PC-3 (cell line): ENCODE measurements around the gene AGFG1. TPM values are rescaled to one million over a fixed set of nuclear protein-coding genes. Genes with fewer than 3 reads are reported as not detected.

Experiments used
- ATAC-seq: fragments of 200-7000 bp; cut with Tn5 transposase; 2 replicates; pipeline ENCODE4 v1.9.1; 2020; ENCODE audit warnings: mild to moderate bottlenecking, moderate library complexity
- BruUV-seq: library from RNA; stranded (reverse); fragments of 400-500 nt; replicated peaks from 2 replicates; lab custom pipeline; 2021; lab: Mats Ljungman, UMichigan
- CTCF ChIA-PET: fragments of 300-600 bp; sonication (Branson Sonifier 250); formaldehyde crosslinking; loops from one replicate; lab custom pipeline; 2022; ENCODE audit warnings: antibody characterized with exemption; lab: Charles Lee
- POLR2A ChIA-PET: fragments of 300-600 bp; sonication (Branson Sonifier 250); formaldehyde crosslinking; loops from one replicate; lab custom pipeline; 2022; ENCODE audit warnings: antibody characterized with exemption; ENCODE audit not compliant: unreplicated experiment; lab: Charles Lee
- DNase-seq: peaks from one replicate; pipeline ENCODE4 v3.0.0-alpha.2; 2015
- H2AFZ ChIP-seq: fragments of 300-600 bp; sonication (generic); 2 replicates; pipeline ENCODE4 v1.6.0; 2016; ENCODE audit warnings: antibody characterized with exemption, low read length
- H3F3A ChIP-seq: fragments of 300-600 bp; sonication (generic); one replicate; pipeline ENCODE4 v1.6.0; 2017; ENCODE audit warnings: antibody characterized with exemption, low read length, control low read depth, mild to moderate bottlenecking; ENCODE audit not compliant: unreplicated experiment
- H3K27ac ChIP-seq: fragments of 300-600 bp; sonication (generic); 2 replicates; pipeline ENCODE4 v1.5.1; 2016; ENCODE audit warnings: mild to moderate bottlenecking, low read length
- H3K27me3 ChIP-seq: fragments of 300-600 bp; sonication (generic); 2 replicates; pipeline ENCODE4 v1.6.1; 2016; ENCODE audit warnings: low read length, mixed read lengths
- H3K36me3 ChIP-seq: fragments of 300-600 bp; sonication (generic); 2 replicates; pipeline ENCODE4 v1.6.1; 2016; ENCODE audit warnings: low read depth, mixed run types, low read length, mixed read lengths
- H3K4me1 ChIP-seq: fragments of 300-600 bp; sonication (generic); 2 replicates; pipeline ENCODE4 v1.5.1; 2016; ENCODE audit warnings: low read length; ENCODE audit not compliant: insufficient read depth
- H3K4me2 ChIP-seq: fragments of 300-600 bp; sonication (generic); 2 replicates; pipeline ENCODE4 v1.6.0; 2016; ENCODE audit warnings: low read length
- H3K4me3 ChIP-seq: fragments of 300-600 bp; sonication (generic); 2 replicates; pipeline ENCODE4 v1.5.1; 2016; ENCODE audit warnings: mild to moderate bottlenecking, low read length, mixed read lengths
- H3K79me2 ChIP-seq: fragments of 300-600 bp; sonication (generic); 2 replicates; pipeline ENCODE4 v1.6.1; 2017; ENCODE audit warnings: low read length, mixed read lengths
- H3K9ac ChIP-seq: fragments of 300-600 bp; sonication (generic); 2 replicates; pipeline ENCODE4 v1.6.0; 2016; ENCODE audit warnings: mild to moderate bottlenecking, low read length
- H3K9me2 ChIP-seq: fragments of 300-600 bp; sonication (generic); replicated peaks from 2 replicates; pipeline ENCODE4 v1.6.1; 2016; ENCODE audit warnings: mixed run types, low read length, mixed read lengths
- H3K9me3 ChIP-seq: fragments of 300-600 bp; sonication (generic); 2 replicates; pipeline ENCODE4 v1.6.1; 2016; ENCODE audit warnings: low read length, mixed read lengths
- H4K20me1 ChIP-seq: fragments of 300-600 bp; sonication (generic); 2 replicates; pipeline ENCODE4 v1.6.1; 2016; ENCODE audit warnings: low read length, mixed read lengths
- CTCF ChIP-seq: fragments of 300-600 bp; sonication (generic); conservative IDR thresholded peaks from 2 replicates; pipeline ENCODE4 v1.5.1; 2017; ENCODE audit warnings: antibody characterized with exemption, low read depth, mild to moderate bottlenecking, low read length
- EZH2 ChIP-seq: fragments of 300-600 bp; sonication (generic); IDR thresholded peaks from one replicate; pipeline ENCODE4 v1.6.1; 2017; ENCODE audit warnings: antibody characterized with exemption, mild to moderate bottlenecking, low read length; ENCODE audit not compliant: unreplicated experiment
- EZH2phosphoT487 ChIP-seq: fragments of 300-600 bp; sonication (generic); IDR thresholded peaks from 2 replicates; pipeline ENCODE4 v1.6.1; 2018; ENCODE audit warnings: mild to moderate bottlenecking, antibody characterized with exemption, low read length, borderline replicate concordance
- intact Hi-C: fragments of 100-400 bp; cut with micrococcal nuclease; formaldehyde crosslinking; loops from 2 replicates; pipeline ENCODE4 v1.9.0; 2023
- total RNA-seq: library from RNA; depleted of rRNA; stranded (reverse); fragments of >200 nt; gene quantifications from 2 replicates; pipeline ENCODE4 v1.2.3, GENCODE V29; 2014

Gene AGFG1
- total RNA-seq, 1 experiment from 2014 or later: 56.3 TPM

- Histone ChIP-seq H3K4me2 (peak overlapping the region; percentile 83), H4K20me1 (peaks cover 46% of the 10 kb centered on the region), H3K9me3 (no peaks in the 10 kb centered on the region), H3K9ac (peak overlapping the region; percentile 46; the same call in 1 of the 2 replicates), H2AFZ (no peak overlapping the region), H3K79me2 (peaks cover 66% of the 10 kb centered on the region), H3K36me3 (no peaks in the 10 kb centered on the region), H3K27ac (peak overlapping the region; percentile 62), H3K4me3 (peak overlapping the region; percentile 94), H3K4me1 (peaks cover 40% of the 10 kb centered on the region), H3F3A (no peaks in the 10 kb centered on the region), H3K27me3 (no peaks in the 10 kb centered on the region), H3K9me2 (no peaks in the 10 kb centered on the region)
- peak; percentile 7 for ATAC-seq
- BruUV-seq: TSS peak; percentile 84
- ChIA-PET POLR2A (no interaction called here), CTCF (interaction anchor here (0.5 to 0.8 kb wide), 2 partner anchors 68 to 721 kb away, joined by 3 to 4 read pairs; no protein-coding TSS in a partner anchor)
- no peak for TF ChIP-seq EZH2
- TF ChIP-seq CTCF: no peak
- no peak for TF ChIP-seq EZH2phosphoT487
- peak; percentile 11 for DNase-seq
- intact Hi-C loops: loop anchor here (1.0 to 10.0 kb wide), 4 partner anchors 29 to 401 kb away; partner anchors contain the start of gene DAW1
Measured at GRCh38 chr2:227473806-227474205, 1.9 kb downstream of the AGFG1 start.

GRCh38 chr2:227474410-227474809 lies 2.5 kb downstream of the AGFG1 start:
- peaks cover 44% of the 10 kb centered on the region for H3K4me1 ChIP-seq
- POLR2A ChIA-PET: no interaction called here

More at GRCh38 chr2:227474410-227474809, 2.5 kb downstream of the AGFG1 start:
- DNase-seq (peak; percentile 82), ATAC-seq (peak; percentile 65)
- Histone ChIP-seq H3K27ac (peak overlapping the region; percentile 62), H3K9me2 (no peaks in the 10 kb centered on the region), H3K4me2 (peak overlapping the region; percentile 83), H3K4me3 (peak overlapping the region; percentile 94), H3F3A (no peaks in the 10 kb centered on the region), H3K9me3 (no peaks in the 10 kb centered on the region), H3K79me2 (peaks cover 72% of the 10 kb centered on the region), H2AFZ (no peak overlapping the region), H4K20me1 (peaks cover 50% of the 10 kb centered on the region), H3K36me3 (no peaks in the 10 kb centered on the region), H3K27me3 (no peaks in the 10 kb centered on the region), H3K9ac (no peak overlapping the region)
- intact Hi-C loops: loop anchor here (1.0 to 10.0 kb wide), 4 partner anchors 28 to 400 kb away; partner anchors contain the start of gene DAW1
- no TSS peak for BruUV-seq
- TF ChIP-seq EZH2phosphoT487 (no peak), EZH2 (no peak), CTCF (no peak)
- CTCF ChIA-PET: interaction anchor here (0.5 to 0.6 kb wide), 2 partner anchors 292 to 721 kb away, joined by 3 to 4 read pairs; no protein-coding TSS in a partner anchor
